OCI-LY7 (cell line): Measurements from ENCODE around the gene DNAH3.

Experiments
- CTCF ChIP-seq: fragments of 200-600 bp; sonication (generic); conservative IDR thresholded peaks from 2 replicates; pipeline ENCODE4 v1.5.1; 2014; ENCODE audit warnings: mild to moderate bottlenecking, antibody characterized with exemption, low read length, moderate library complexity, mixed read lengths
- EZH2phosphoT487 ChIP-seq: fragments of 200-600 bp; sonication (generic); IDR thresholded peaks from 2 replicates; pipeline ENCODE4 v1.6.1; 2018; ENCODE audit warnings: low read depth, borderline replicate concordance, mild to moderate bottlenecking, mixed run types, antibody characterized with exemption, low read length, moderate library complexity, mixed read lengths

GRCh38 chr16:21197621-21198020 is 47.0 kb upstream of the DNAH3 start:
- TF ChIP-seq CTCF, result no peak
- no peak for TF ChIP-seq EZH2phosphoT487
